HG03064 (cell line): ENCODE data around the gene EFNA5.
"Not testable (repeated sequence)": the region's sequence is repeated elsewhere in the genome, so short reads cannot be mapped to it uniquely, and the experiment has no call there.

Experiments used
- ATAC-seq: cut with Tn5 transposase; IDR thresholded peaks from one replicate; pipeline ENCODE4 v1.9.1; 2021; ENCODE audit warnings: low read depth; ENCODE audit not compliant: unreplicated experiment

The EFNA5 gene

GRCh38 chr5:107361945-107362344, 308.8 kb downstream of the EFNA5 start:
- ATAC-seq: no peak

DNA sequence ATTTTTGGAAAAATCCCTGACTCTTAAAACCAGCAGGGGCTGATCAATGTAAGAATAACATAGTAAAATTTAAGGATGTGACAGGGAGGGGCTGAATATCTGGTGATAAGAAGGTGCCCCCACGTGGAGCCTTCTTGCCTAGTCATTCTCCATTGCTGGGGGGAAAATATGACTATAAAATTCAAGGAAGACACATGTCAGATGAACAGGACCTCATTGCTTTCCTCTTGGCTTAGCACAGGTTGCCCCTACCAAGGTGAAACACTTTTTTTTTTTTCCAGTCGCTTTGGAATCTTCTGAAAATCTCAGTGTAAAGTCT, 310.9 kb downstream of the EFNA5 start:
- ATAC-seq: no peak

GRCh38 chr5:107359033-107359915, 311.5 kb downstream of the EFNA5 start:
- no peak for ATAC-seq

DNA sequence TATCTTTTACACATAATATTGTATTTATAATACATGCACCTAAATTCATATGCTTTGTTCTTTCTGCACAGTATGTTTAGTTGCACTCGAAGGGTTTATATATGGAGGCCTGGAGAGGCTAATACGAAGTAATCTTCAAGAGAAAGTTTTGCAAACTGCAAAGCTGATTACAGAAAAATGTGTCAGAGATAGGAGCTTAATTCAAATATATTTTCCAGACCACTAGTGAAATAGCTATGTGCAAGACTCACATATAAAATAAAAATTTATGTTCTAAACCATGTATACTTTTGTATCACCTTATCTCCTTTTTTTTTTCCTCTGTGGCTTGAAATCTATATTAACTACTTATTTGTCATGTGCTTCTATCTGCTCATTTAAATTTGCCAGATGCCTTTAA, 313.8 kb downstream of the EFNA5 start:
- no peak for ATAC-seq

GRCh38 chr5:107352576-107352975, 318.2 kb downstream of the EFNA5 start:
- ATAC-seq: no peak

DNA sequence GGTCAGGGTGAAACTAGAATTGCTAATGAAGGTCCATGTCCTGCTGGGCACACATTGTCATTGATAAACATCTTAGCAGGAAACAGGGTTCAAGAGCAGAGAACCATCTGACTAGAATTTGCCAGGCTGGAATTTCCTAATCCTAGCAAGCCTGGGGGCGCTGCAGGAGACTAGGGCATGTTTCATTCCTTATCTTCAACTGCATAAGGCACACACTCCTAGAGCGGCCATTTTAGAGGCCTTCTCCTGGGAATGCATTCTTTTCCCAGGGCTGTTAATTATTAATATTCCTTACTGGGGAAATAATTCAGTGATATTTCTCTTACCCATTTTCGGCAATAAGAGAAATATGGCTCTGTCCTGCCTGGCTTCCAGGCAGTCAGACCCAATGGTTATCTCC, 324.2 kb downstream of the EFNA5 start:
- ATAC-seq: not testable (repeated sequence)

- ATAC-seq: no peak
Measured at GRCh38 chr5:107342371-107342770, 328.4 kb downstream of the EFNA5 start.

DNA sequence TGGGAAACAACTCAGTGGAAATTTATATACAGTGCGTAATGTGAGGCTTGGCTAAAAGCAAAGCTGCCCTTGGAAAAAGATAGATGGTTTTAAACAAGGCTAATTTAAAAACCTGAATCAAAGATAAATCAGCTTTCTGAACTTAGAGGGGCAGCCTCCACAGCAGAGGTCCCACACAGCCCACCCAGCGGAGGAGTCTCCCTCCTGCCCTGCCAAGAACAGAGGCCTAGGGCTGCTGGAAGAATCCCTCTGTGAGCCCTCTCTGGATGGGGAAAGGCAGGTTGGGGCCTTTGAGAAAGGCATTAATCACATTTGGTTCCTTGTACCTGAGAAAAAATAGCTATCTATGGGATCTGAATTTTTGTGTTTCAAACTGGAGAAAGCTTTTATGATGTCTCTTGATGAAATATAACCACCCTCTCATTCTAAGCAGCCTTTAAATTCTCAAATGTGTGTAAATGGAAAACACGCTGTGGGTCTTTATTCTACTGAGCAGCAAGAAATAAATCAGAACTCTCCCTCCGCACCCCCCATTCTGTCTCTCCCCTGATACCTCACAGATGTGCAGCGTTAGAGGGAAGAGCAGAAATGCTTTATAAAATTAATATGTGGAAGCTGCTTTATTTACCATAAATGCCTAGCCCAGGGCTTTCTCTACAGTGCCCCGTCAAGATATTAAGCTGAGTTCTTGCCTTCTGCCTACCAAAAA, 329.2 kb downstream of the EFNA5 start:
- ATAC-seq: no peak

GRCh38 chr5:107340631-107341030, 330.1 kb downstream of the EFNA5 start:
- no peak for ATAC-seq

DNA sequence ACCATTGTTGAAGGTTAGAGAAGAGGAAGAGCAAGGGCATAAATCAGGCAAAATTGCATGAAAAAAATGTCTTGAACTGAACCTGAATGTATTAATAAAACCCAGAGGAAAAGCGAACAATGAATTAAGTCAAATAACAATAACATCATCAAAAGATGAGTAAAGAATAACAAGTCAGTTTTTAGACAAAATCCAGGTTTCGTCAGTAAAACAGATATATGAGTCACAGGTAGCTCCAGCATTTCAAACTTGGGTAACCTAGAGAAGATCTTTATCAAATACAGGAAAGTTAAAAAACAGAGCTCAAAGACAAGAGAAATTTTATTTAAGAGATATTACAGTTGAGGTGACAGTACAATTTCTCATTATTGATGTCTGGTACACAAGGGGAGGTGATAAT, 332.4 kb downstream of the EFNA5 start:
- no peak for ATAC-seq

GRCh38 chr5:107337281-107337680, 333.5 kb downstream of the EFNA5 start:
- ATAC-seq: no peak

GRCh38 chr5:107331882-107332281, 338.9 kb downstream of the EFNA5 start:
- no peak for ATAC-seq

DNA sequence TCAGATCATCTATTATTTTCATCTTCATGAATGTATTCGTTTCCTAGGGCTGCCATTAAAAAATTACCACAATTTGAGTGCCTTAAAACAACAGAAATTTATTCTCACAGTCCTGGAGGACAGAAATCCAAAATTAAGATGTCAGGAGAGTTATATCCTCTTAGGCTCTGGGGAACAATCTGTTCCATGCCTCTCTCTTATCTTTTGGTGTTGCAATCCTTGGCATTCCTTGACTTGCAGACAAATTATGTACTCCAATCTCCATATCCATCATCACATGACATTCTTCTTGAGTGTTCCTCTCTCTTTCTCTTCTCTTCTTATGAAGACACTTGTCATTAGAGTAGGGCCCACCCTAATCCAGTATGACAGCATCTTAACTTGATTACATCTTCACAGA, 339.4 kb downstream of the EFNA5 start:
- no peak for ATAC-seq

DNA sequence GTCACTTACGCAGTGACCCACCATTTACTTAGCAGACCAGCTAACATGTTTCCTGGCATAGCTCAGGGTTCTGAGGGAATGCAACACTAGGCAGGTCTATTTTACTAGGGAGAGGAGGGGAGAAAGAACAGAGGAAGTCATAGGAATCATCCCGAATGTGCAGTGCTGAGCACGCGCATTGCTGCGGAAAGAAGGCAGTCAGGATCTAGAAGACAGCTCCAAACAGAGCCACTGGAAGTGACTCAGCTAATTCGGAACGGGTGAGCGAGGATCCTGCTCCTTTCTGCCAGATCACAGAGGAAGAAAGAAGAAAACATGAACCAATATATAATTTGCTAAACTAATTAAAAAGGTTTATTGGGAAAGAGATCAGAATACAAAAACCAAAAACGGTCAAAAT, 339.8 kb downstream of the EFNA5 start:
- ATAC-seq: no peak

GRCh38 chr5:107329850-107330249, 340.9 kb downstream of the EFNA5 start:
- no peak for ATAC-seq
